DMS53 (cell line): ENCODE results near the gene MFSD6.
"Not testable (repeated sequence)": the region's sequence is repeated elsewhere in the genome, so short reads cannot be mapped to it uniquely, and the experiment has no call there.

Source experiments
- DNase-seq: peaks from one replicate; lab custom pipeline; 2025; lab: John Stamatoyannopoulos, UW

MFSD6 gene

DNA sequence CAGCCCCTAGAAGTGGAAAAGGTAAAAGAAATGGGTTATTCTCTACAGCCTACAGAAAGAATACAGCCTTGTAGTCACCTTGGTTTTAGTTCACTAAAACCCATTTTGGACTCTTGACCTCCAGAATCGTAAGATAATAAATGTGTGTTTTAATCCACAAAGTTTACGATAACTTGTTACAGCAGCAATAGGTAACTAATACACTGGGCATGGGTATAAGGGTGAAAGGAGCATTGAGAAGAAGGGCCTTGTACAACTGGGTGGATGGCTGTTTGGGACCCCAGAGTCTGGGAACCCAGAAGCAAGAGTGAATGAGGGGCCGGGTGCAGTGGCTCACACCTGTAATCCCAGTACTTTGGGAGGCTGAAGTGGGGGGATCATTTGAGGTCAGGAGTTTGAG lies 2.2 kb upstream of the MFSD6 start:
- no peak for DNase-seq

DNA sequence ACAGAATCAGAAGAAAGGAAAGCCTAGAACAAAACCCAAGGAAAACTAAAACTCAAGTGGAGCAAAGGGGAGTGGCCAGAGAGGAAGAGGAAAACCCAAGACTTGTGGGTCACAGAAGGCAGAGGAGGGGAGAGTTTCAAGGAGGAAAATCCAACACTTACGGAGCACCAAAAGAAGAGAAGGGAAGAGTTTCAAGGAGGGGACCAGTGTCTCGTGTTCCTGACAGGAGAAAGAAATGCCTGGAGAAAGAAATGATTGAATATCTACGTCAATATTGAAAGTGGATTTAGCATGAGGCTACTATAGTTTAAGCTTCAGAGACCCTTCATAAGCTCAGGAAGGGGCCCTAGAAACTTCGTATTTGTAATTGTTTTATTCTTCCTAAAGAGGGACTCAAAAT lies 1.4 kb upstream of the MFSD6 start:
- DNase-seq, result no peak

DNA sequence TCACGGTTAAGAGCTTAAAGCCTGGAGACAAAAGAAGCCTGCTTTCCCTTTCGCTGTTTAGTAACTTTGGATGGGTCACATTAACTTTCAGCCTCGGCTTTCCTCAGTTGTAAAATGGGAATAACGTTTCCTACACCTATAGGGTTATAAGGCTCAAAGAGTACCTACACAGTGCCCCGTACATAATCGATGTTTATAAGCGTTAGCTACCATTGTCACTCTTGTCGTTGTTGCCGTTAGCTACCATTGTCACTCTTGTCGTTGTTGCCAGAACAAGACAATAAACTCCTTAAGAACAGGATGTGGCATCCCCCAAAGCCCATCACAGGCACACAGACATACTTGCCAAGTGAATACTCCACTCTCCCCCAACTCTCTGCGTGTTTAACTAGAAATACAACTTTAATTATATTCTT lies 901 bp upstream of the MFSD6 start:
- DNase-seq, result peak; percentile 75

DNA sequence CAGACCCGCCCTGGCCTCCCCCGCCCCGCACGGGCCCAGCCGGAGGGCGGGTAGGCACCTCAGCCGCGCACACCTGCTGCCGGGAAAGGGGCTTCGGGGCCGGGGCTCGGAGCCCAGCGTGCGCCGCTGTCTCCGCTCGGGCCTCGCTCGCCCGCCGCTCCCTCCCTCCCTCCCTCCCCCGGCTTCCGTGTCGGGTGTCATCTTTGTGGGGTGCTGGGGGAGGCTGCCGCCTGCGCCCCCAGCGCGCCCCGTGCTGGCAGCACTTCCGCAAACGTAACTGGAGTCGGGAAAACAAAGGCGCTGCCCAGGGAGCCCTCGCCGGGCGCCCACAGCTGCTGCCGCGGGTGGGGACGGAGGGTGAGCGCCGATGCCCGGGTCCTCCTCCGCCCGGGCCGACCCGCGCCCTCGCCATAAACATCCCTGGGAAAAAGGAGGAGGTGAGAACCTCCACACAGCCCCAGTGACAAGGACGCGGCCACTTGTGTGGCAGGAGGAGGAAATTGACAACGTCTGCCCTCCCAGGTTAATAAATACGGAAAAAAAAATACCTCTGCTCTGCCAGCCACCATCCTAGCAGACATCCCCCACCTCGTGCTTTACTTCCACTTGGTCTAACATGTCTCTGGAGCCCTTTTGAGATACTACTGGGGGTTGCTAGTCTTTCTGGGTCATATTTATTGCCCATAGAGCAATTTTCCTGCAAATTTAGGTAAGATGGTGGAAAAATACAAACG lies 550 bp downstream of the MFSD6 start:
- DNase-seq, result peak; percentile 83

DNA sequence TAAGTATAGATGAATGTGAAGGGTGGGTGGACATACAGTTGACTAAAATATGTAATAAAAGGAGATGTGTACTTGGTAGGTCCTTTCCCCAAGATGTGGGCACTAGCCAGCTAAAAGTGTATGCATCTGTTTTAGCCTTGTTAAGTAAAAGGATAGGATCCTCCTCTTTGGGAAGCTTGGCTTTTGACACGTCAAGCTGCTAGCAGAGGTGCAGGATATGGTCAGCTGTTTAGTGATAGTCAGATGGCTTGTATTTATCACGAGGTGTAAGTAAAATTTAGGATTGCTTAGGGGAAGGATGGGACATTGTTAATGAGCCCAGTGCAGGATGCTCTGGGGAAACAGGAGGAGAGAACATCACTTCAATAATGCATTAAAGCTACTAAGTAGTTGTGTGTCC lies 1.5 kb downstream of the MFSD6 start:
- peak; percentile 29 for DNase-seq

DNA sequence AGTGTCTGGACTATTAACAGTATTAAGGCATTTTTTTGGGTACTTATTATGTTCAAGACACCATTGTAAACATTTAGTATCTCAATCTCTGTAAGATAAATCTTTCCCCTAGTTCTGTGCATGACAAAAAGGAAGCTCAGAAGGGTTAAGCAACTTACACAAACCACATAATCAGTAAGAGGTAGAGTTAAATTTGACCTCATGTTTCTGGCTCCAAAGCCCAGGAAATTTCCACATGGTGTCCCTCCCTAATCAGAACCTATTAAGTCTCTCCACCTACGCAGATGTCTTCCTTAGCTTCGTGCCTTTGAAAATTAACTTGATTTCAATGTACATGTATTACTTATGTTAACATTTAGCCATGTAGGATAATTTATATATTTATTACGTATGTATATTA lies 2.0 kb downstream of the MFSD6 start:
- no peak for DNase-seq

DNA sequence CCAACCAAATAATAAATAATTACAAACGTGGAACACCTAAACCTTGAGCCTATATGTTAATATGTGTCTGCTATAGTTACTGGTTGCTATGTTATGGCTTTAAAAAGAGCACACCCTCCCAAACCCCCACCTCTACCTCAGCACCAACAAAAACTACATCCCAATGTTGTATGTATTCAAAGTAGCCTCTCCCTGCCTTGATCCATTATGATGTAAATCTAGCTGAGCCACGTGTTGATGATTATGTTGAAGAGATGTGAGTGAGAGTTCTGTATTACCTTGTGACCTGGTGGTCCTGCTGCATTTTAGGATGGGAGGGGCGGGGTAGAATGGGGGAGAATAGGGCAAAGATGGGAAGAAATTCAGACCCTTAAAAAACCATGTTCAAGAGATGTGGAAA lies 4.8 kb downstream of the MFSD6 start:
- DNase-seq, result no peak

DNA sequence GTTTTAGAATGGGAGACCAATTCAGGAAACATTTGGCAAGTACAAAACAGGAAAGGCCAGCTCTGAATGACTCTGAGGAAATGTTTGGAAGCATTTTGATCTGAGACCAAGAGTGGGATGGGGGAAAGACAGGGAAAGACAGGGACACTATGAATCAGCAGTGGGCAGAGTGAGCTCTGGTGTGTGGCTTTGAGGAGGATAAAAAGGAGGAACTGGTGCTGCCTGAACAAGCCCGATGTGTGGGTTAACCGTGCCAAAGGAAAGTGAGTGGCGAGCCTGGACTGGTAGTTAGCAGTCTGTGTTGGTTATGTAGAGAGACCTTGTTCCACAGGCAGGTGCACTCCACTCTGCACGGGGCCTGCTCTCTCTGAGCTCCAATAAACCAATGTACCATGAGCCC lies 5.3 kb downstream of the MFSD6 start:
- DNase-seq, result no peak

DNA sequence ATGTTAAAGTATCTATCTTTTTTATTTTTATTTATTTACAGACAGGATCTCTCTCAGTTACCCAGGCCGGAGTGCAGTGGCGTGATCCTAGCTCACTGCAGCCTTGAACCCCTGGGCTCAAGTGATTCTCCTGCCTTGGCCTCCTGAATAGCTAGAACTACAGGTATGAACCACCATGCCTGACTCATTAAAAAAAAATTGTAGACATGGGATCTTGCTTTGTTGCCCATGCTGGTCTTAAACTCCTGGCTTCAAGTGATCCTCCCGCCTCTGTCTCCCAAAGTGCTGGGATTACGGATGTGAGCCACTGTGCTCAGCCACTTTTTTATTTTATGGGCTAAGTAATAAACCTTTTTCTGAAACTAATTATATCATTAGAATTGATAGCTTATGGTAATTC lies 7.1 kb downstream of the MFSD6 start:
- no peak for DNase-seq

DNA sequence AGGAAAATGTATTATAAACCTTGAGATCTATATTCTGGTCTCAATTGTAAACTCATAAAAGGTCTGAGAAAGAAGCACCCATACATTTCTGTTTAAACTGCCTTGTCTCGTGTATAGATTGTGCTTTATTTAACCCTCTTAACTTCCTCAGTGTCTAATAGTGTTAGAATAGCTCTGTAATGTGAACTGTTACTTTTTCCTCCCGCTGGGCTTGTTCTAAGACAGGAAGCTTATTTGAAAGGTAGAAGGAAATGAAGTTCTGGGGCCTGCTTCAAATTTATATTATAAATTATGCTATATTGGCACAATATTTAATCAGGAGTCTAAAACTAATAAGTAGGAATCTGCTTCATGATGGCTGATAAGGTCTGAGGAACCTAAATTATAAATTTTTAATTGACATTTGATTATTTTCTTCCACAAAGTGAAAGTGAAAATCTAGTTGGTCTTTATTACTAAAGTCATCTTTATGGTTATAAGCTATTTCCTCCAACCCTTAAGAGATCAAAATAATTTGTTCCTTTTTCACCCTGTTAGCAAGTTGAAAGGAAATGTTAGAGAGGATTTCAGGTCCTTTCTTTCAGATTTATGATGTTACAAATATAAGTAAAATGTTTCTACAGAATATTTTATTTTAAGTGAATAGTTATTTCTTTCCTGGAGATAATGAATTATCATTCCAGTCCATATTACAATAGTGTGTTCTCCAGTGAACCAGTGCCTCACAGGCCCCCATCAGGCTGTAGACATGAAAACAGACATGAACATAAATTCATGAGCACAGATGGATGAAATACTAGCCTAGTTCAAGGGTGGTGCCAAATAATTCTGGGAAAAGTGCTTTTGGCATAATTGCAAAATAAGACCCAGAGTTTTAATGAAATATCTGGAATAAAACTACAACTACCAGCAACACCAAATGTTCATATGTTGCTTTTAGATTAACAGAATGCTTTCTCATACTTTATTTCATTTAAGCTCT lies 7.9 kb downstream of the MFSD6 start:
- DNase-seq, result no peak

DNA sequence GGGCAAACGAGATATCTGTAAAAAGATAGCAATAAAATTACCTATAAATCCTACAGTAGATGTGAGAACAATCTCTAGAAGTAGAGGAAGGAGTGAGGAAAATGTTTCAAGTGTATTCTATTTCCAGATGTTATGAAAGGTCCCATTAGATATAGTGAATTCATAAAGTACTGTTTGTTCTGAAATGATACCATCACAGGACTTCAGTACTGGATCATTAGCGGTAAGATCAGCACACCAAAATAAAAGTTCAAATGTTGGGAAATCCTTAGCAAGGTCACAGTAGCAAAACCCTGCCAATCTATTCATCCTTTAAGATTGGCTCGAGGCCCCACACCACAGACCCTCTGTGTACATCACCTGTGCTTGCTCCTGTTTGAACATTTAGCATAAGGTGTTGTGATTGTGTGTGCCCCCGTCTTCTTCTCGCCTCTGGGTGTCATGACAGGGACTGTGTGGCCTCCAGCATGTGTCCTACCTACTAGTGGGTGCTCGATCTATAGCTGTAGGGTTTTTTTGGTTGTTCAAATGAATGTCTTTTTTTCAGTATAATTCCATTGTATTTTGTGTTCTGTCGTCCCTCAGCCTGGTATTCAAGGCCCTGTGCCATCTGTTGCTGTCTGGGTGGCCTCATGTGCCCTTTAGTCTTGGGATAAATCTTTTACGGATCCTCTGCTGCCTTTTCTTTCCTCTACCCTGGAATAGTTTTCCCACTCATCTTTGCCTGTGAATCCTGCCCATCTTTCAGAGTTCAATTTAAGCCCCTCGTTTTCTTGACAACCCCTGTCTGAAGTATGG lies 9.1 kb downstream of the MFSD6 start:
- DNase-seq, result no peak

DNA sequence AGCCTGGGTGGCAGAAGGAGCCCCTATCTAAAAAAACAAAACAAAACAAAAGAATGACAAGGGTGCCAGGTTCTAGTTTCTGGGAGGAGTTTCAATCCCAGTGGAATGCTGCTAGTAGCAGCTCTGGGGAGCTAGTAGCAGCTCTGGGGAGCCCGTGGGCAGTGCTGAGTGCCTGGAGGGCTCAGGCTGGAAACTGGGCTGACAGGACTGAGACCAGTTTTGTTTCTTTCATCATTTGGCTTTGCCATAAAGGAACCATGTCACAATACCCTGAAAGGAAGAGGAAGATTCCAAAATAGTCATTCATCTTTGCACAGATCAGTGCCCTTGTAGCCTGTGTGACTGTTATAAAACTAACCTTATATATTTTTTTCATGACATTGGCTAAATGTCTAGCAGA lies 10.6 kb downstream of the MFSD6 start:
- no peak for DNase-seq

DNA sequence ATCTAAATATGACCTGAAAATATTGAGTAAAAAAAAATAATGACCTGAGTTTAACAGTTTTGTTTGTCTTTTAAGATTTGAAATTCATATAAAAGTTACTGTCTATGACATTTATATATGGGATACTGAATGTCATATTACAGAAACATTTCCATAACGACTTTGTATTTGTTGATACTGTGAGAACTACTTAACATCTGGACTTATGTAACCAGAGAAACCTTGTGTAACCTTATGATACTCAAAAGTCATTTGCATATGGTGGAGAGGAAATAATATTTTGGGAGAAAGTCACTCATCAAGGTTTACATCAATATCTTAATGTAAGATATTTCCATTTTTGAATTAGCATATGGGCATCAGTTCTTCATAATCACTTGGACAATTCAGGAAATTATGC lies 12.6 kb downstream of the MFSD6 start:
- peak; percentile 8 for DNase-seq

DNA sequence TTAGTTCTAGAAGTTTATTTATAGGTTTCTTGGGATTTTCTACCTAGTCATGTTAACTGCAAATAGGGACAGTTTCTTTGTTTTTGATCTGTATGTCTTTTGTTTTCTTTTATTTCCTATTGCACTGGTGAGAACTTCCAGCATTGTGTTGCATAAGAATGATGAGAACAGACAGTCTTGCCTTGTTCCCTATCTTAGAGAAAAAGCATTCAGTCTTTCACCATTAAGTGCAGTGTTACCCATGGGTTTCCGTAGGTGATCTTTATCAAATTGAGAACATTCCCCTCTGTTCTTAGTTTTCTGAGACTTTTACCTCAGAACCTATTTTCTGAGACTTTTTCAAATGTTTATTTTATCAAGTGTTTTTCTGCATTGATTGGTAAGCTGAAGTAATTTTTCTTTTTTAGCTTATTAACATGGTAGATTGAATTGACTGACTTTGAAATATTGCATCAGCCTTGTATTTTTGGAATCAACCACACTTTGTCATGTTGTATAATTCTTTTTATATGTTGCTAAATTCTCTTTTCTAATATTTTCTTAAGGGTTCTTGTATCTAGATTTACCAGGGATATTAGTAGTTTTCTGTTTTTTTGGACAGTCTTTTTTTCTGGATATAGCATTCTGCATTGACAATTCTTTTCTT lies 17.2 kb downstream of the MFSD6 start:
- no peak for DNase-seq

DNA sequence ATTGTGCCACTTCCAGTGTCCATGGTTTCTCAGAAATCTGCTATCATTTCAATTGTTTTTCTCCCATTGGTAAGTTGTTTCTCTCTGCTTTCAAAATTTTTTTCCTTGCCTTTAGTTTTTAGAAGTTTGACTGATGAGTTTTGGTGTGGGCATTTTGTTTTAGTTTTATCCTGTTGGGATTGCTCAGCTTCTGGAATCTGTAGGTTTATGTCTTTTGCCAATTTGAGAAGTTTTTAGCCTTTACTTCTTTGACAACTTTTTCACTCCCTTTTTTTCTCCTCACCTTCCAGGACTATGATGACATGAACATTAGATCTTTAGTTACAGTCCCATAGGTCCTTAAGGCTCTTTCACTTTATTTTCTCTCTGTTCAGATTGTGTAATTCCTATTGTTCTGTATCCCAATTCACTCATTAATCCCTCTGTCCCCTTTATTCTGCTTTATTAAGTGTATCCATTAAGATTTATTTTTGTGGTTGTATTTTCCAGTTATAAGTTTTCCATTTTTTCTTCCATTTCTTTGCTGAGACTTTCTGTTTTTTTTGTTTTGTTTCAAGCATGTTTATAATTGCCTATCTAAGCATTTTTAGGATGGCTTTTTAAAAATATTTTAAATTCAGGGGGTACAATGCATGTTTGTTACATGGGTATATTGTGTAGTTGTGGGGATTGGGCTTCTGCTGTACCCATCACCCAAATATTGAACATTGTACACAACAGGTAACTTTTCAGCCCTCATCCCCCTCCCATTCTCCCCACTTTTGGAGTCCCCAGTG lies 17.9 kb downstream of the MFSD6 start:
- DNase-seq, result no peak

DNA sequence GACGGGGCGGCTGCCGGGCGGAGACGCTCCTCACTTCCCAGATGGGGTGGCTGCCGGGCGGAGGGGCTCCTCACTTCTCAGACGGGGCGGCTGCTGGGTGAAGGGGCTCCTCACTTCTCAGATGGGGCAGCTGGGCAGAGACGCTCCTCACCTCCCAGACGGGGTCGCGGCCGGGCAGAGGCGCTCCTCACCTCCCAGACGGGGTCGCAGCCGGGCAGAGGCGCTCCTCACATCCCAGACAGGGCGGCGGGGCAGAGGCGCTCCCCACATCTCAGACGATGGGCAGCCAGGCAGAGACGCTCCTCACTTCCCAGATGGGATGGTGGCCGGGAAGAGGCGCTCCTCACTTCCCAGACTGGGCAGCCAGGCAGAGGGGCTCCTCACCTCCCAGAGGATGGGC lies 22.7 kb downstream of the MFSD6 start:
- not testable (repeated sequence) for DNase-seq

DNA sequence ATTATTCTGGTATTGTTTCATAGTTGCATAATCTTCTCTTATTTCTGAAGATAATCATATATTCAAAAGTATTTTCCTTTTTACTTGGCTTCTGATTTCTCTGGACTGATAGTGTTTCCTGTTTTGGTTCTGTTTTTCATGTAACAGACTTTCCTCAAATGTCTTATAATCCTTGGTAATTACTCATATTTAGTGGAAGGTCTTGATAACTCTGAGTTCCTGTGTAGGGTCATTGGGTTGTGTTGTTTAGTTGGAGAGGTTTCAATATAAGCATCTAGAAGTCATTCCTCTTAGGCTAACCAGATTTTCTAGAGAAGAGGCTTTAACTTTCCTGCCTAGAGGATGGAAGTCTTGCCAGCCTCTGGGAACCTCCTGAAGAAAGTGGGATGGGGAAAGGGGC lies 23.8 kb downstream of the MFSD6 start:
- no peak for DNase-seq

DNA sequence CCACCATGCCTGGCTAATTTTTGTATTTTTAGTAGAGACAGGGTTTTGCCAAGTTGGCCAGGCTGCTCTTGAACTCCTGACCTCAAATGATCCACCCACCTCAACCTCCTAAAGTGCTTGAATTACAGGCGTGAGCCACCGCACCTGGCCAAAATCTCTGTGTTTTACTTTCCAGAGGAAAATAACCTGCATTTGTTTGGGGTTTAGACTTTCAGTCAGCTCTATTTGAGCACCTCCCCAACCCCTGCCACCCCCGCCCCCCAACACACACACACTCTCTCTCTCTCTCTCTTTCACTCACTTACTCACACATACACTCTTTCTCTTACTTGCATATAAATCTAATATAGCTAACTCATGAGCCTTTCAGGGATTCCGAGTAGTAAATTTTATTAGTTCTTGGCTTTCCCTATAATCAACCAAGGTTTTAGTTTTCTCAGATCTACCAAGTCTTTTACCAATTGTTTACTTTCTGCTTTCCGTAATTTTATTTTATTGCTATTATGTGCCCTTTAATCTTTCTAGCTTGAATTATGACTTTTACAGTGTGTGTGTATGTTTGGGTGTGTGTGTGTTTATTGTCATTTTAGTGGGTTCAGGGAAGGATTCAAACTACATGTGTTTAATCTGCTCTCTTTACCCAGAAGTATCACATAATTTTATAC lies 24.5 kb downstream of the MFSD6 start:
- no peak for DNase-seq

DNA sequence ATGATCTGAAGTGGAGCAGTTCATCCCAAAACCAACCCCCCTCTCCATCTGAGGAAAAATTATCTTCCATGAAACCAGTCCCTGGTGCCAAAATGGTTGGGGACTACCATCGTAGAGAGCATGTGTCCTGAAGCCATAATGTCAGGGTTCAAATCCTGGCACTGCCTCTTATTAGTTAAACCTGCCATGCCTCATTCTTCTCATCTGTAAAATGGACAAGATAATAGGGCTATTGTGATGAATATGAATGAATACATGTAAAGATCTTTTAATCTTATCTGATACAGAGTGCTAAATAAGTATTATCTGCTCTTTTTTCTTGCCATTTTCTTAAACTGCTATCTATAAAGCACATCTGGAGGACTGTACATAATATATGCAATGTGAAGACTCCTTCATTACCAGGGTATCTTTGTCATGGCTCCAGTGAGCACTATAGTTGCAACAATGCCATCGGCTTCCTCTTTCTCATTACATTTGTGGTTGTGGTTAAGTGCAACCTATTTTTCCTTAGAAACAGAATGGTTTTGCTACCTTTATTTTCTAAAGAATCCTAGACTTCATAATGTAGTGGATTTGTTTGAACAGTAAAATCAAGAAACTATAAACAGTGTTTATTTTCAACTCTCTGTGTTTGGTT lies 27.0 kb downstream of the MFSD6 start:
- DNase-seq, result no peak

DNA sequence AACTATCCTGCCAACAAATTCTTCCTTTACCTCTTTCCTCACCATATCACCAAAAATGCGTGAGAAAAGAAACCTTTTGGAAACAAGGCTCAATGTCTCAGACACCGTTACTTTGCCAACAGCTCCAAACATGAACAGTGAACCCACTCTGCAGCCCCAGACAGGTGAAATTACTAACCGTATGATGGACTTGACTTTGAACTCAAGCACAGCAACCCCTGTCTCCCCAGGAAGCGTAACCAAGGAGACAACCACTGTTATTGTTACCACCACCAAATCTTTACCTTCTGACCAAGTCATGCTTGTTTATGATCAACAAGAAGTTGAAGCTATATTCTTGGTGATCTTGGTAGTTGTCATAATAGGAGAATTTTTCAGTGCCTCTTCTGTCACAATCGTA lies 28.4 kb downstream of the MFSD6 start:
- no peak for DNase-seq
